Measurements from ENCODE around the gene CHN2. TPM values are rescaled to one million over a fixed set of nuclear protein-coding genes. Genes with fewer than 3 reads are reported as not detected.

The CHN2 gene
- total RNA-seq, 1 experiment from 2014 or later: 5.1 TPM

GRCh38 chr7:29454899-29455451 is 260.4 kb downstream of the CHN2 start:
- CTCF ChIA-PET: no interaction called here
- Mint-ChIP-seq H3K27ac (ENCODE audit: low read depth, unreplicated experiment) (no peak overlapping the region), H3K9me3 (ENCODE audit: unreplicated experiment) (no peaks in the 10 kb centered on the region), H3K4me1 (ENCODE audit: insufficient read depth, unreplicated experiment) (peaks cover 3% of the 10 kb centered on the region), H3K36me3 (ENCODE audit: insufficient read depth, unreplicated experiment) (no peaks in the 10 kb centered on the region), H3K27me3 (ENCODE audit: insufficient read depth, unreplicated experiment) (no peaks in the 10 kb centered on the region), H3K4me3 (ENCODE audit: unreplicated experiment) (no peak overlapping the region)
- no peak for DNase-seq (ENCODE audit: unreplicated experiment)
- POLR2A ChIA-PET: no interaction called here
- BruUV-seq (replicated peaks): no TSS peak
- no peak for TF ChIP-seq CTCF (IDR thresholded peaks at IDR 0.05; ENCODE audit: unreplicated experiment)
- intact Hi-C loops (cut with micrococcal nuclease): no loop called here

GRCh38 chr7:29457141-29457561 is 262.6 kb downstream of the CHN2 start:
- Mint-ChIP-seq H3K36me3 (ENCODE audit: insufficient read depth, unreplicated experiment) (no peaks in the 10 kb centered on the region), H3K27ac (ENCODE audit: low read depth, unreplicated experiment) (no peak overlapping the region), H3K4me1 (ENCODE audit: insufficient read depth, unreplicated experiment) (no peaks in the 10 kb centered on the region), H3K4me3 (ENCODE audit: unreplicated experiment) (no peak overlapping the region), H3K9me3 (ENCODE audit: unreplicated experiment) (no peaks in the 10 kb centered on the region), H3K27me3 (ENCODE audit: insufficient read depth, unreplicated experiment) (no peaks in the 10 kb centered on the region)
- ChIA-PET POLR2A (interaction anchor here (1.6 kb wide), 1 partner anchor 11 kb away, joined by 3 read pairs; no protein-coding TSS in a partner anchor), CTCF (interaction anchor here (0.6 kb wide), 1 partner anchor 433 kb away, joined by 3 read pairs; no protein-coding TSS in a partner anchor)
- intact Hi-C loops (cut with micrococcal nuclease): no loop called here
- TF ChIP-seq CTCF (IDR thresholded peaks at IDR 0.05; ENCODE audit: unreplicated experiment): no peak
- DNase-seq (ENCODE audit: unreplicated experiment): no peak
- BruUV-seq (replicated peaks): no TSS peak

GRCh38 chr7:29457565-29458011 is 263.0 kb downstream of the CHN2 start:
- H3K27ac Mint-ChIP-seq (ENCODE audit: low read depth, unreplicated experiment): no peak overlapping the region

GRCh38 chr7:29458933-29459332 is 264.4 kb downstream of the CHN2 start:
- no peak for TF ChIP-seq CTCF (IDR thresholded peaks at IDR 0.05; ENCODE audit: unreplicated experiment)
- no peaks in the 10 kb centered on the region for H3K27me3 Mint-ChIP-seq (ENCODE audit: insufficient read depth, unreplicated experiment)
- no peak overlapping the region for H3K4me3 Mint-ChIP-seq (ENCODE audit: unreplicated experiment)
- no peak overlapping the region for H3K27ac Mint-ChIP-seq (ENCODE audit: low read depth, unreplicated experiment)
- intact Hi-C loops (cut with micrococcal nuclease): no loop called here
- ChIA-PET CTCF (no interaction called here), POLR2A (no interaction called here)
- peaks cover 5% of the 10 kb centered on the region for H3K4me1 Mint-ChIP-seq (ENCODE audit: insufficient read depth, unreplicated experiment)
- H3K9me3 Mint-ChIP-seq (ENCODE audit: unreplicated experiment): no peaks in the 10 kb centered on the region
- no peak for DNase-seq (ENCODE audit: unreplicated experiment)
- no peaks in the 10 kb centered on the region for H3K36me3 Mint-ChIP-seq (ENCODE audit: insufficient read depth, unreplicated experiment)
- no TSS peak for BruUV-seq (replicated peaks)

More at GRCh38 chr7:29457565-29458011, 263.0 kb downstream of the CHN2 start:
- TF ChIP-seq CTCF (IDR thresholded peaks at IDR 0.05; ENCODE audit: unreplicated experiment): no peak
- Mint-ChIP-seq H3K4me3 (ENCODE audit: unreplicated experiment) (no peak overlapping the region), H3K27me3 (ENCODE audit: insufficient read depth, unreplicated experiment) (no peaks in the 10 kb centered on the region), H3K36me3 (ENCODE audit: insufficient read depth, unreplicated experiment) (no peaks in the 10 kb centered on the region), H3K9me3 (ENCODE audit: unreplicated experiment) (no peaks in the 10 kb centered on the region), H3K4me1 (ENCODE audit: insufficient read depth, unreplicated experiment) (no peaks in the 10 kb centered on the region)
- no TSS peak for BruUV-seq (replicated peaks)
- DNase-seq (ENCODE audit: unreplicated experiment): no peak
- ChIA-PET CTCF (interaction anchor here (0.8 kb wide), 2 partner anchors 24 to 107 kb away, joined by 3 to 6 read pairs; no protein-coding TSS in a partner anchor), POLR2A (interaction anchor here (1.6 kb wide), 1 partner anchor 12 kb away, joined by 3 read pairs; no protein-coding TSS in a partner anchor)
- intact Hi-C loops (cut with micrococcal nuclease): no loop called here
